ENCODE data around the gene CCNJ. TPM values are rescaled to one million over a fixed set of nuclear protein-coding genes. Genes with fewer than 3 reads are reported as not detected.

The CCNJ gene
- total RNA-seq, 5 donors from 2014 or later (not counting 1 experiment from before 2014, with no cell fraction given): 5.6 to 6.1 (median 5.9) TPM

GRCh38 chr10:96072674-96073073 lies 29.3 kb downstream of the CCNJ start:
- no peaks in the 10 kb centered on the region for H3K36me3 ChIP-seq (ENCODE audit: control insufficient read depth in 2 of 2, extremely low read depth in 1 of 2, insufficient read depth in 1 of 2, low read length in 1 of 2)
- Mint-ChIP-seq H3K9me3 (no peaks in the 10 kb centered on the region), H3K36me3 (peaks cover 20% of the 10 kb centered on the region), H3K4me1 (peaks cover 0 to 10% (median 8%) of the 10 kb centered on the region in 3 donors), H3K27ac (no peak overlapping the region), H3K4me3 (no peak overlapping the region), H3K27me3 (no peaks in the 10 kb centered on the region)
- DNase-seq (no peak), ATAC-seq (replicated peaks in 1 of 4) (no peak)
- H3K27me3 ChIP-seq (replicated peaks in 1 of 2; ENCODE audit: control insufficient read depth in 2 of 2, extremely low read depth in 1 of 2, insufficient read depth in 2 of 2, low read length in 1 of 2): no peaks in the 10 kb centered on the region
- ChIA-PET CTCF (interaction anchor here in 1 of 2 donors (1.0 kb wide), 1 partner anchor 56 kb away, joined by 3 read pairs; no protein-coding TSS in a partner anchor), POLR2A (no interaction called here)
- H3K27ac ChIP-seq (ENCODE audit: low read length): no peak overlapping the region
- H3K4me3 ChIP-seq (ENCODE audit: control insufficient read depth in 1 of 2, extremely low read depth in 1 of 2, low read length in 1 of 2): no peak overlapping the region
- WGBS (ENCODE audit: insufficient coverage): no CpG with 5 or more reads among the region's 2 CpGs
- H3K4me1 ChIP-seq (ENCODE audit: control insufficient read depth in 1 of 2, extremely low read depth in 1 of 2, insufficient read depth in 2 of 2, low read length in 2 of 2): no peaks in the 10 kb centered on the region
- H3K9me3 ChIP-seq: no peaks in the 10 kb centered on the region

- Mint-ChIP-seq H3K4me1 (peaks cover 0 to 10% (median 8%) of the 10 kb centered on the region in 3 donors), H3K27me3 (no peaks in the 10 kb centered on the region), H3K4me3 (no peak overlapping the region), H3K9me3 (no peaks in the 10 kb centered on the region), H3K36me3 (peaks cover 25% of the 10 kb centered on the region), H3K27ac (no peak overlapping the region)
- no peak overlapping the region for H3K4me3 ChIP-seq (ENCODE audit: control insufficient read depth in 1 of 2, extremely low read depth in 1 of 2, low read length in 1 of 2)
- peak in 3 of 4 experiments; percentile 49 to 68 (median 55) for ATAC-seq (replicated peaks in 1 of 4)
- ChIA-PET CTCF (interaction anchor here in 1 of 2 donors (0.6 kb wide), 1 partner anchor 296 kb away, joined by 4 read pairs; no protein-coding TSS in a partner anchor), POLR2A (no interaction called here)
- H3K27me3 ChIP-seq (replicated peaks in 1 of 2; ENCODE audit: control insufficient read depth in 2 of 2, extremely low read depth in 1 of 2, insufficient read depth in 2 of 2, low read length in 1 of 2): no peaks in the 10 kb centered on the region
- H3K27ac ChIP-seq (ENCODE audit: low read length): no peak overlapping the region
- H3K36me3 ChIP-seq (ENCODE audit: control insufficient read depth in 2 of 2, extremely low read depth in 1 of 2, insufficient read depth in 1 of 2, low read length in 1 of 2): no peaks in the 10 kb centered on the region
- no peaks in the 10 kb centered on the region for H3K9me3 ChIP-seq
- no peak for DNase-seq
- WGBS (ENCODE audit: insufficient coverage): no CpG with 5 or more reads among the region's 1 CpG
- H3K4me1 ChIP-seq (ENCODE audit: control insufficient read depth in 1 of 2, extremely low read depth in 1 of 2, insufficient read depth in 2 of 2, low read length in 2 of 2): no peaks in the 10 kb centered on the region
Observed at GRCh38 chr10:96073722-96074121, 30.3 kb downstream of the CCNJ start.

GRCh38 chr10:96074776-96075175 lies 31.4 kb downstream of the CCNJ start:
- WGBS (ENCODE audit: insufficient coverage): no CpG with 5 or more reads among the region's 3 CpGs
- no peak overlapping the region for H3K27ac Mint-ChIP-seq
- H3K4me3 Mint-ChIP-seq: no peak overlapping the region
- H3K9me3 Mint-ChIP-seq: no peaks in the 10 kb centered on the region
- CTCF ChIA-PET: interaction anchor here (0.6 to 1.2 kb wide), 2 partner anchors 58 to 91 kb away, joined by 3 to 4 read pairs; no protein-coding TSS in a partner anchor
- no peak for DNase-seq
- H3K36me3 Mint-ChIP-seq: peaks cover 29% of the 10 kb centered on the region
- Histone ChIP-seq H3K27me3 (replicated peaks in 1 of 2; ENCODE audit: control insufficient read depth in 2 of 2, extremely low read depth in 1 of 2, insufficient read depth in 2 of 2, low read length in 1 of 2) (no peaks in the 10 kb centered on the region), H3K9me3 (no peaks in the 10 kb centered on the region), H3K4me1 (ENCODE audit: control insufficient read depth in 1 of 2, extremely low read depth in 1 of 2, insufficient read depth in 2 of 2, low read length in 2 of 2) (no peaks in the 10 kb centered on the region), H3K27ac (ENCODE audit: low read length) (no peak overlapping the region), H3K4me3 (ENCODE audit: control insufficient read depth in 1 of 2, extremely low read depth in 1 of 2, low read length in 1 of 2) (no peak overlapping the region), H3K36me3 (ENCODE audit: control insufficient read depth in 2 of 2, extremely low read depth in 1 of 2, insufficient read depth in 1 of 2, low read length in 1 of 2) (no peaks in the 10 kb centered on the region)
- no peaks in the 10 kb centered on the region for H3K27me3 Mint-ChIP-seq
- POLR2A ChIA-PET: no interaction called here
- no peak for ATAC-seq (replicated peaks in 1 of 4)
- H3K4me1 Mint-ChIP-seq: peaks cover 0 to 10% (median 8%) of the 10 kb centered on the region in 3 donors

- Mint-ChIP-seq H3K27ac (no peak overlapping the region), H3K9me3 (no peaks in the 10 kb centered on the region), H3K36me3 (peaks cover 32% of the 10 kb centered on the region), H3K27me3 (no peaks in the 10 kb centered on the region), H3K4me3 (no peak overlapping the region), H3K4me1 (peaks cover 0 to 10% (median 8%) of the 10 kb centered on the region in 3 donors)
- CTCF ChIA-PET: interaction anchor here in 1 of 2 donors (1.2 kb wide), 1 partner anchor 59 kb away, joined by 4 read pairs; no protein-coding TSS in a partner anchor
- Histone ChIP-seq H3K9me3 (no peaks in the 10 kb centered on the region), H3K4me1 (ENCODE audit: control insufficient read depth in 1 of 2, extremely low read depth in 1 of 2, insufficient read depth in 2 of 2, low read length in 2 of 2) (no peaks in the 10 kb centered on the region), H3K27ac (ENCODE audit: low read length) (no peak overlapping the region), H3K36me3 (ENCODE audit: control insufficient read depth in 2 of 2, extremely low read depth in 1 of 2, insufficient read depth in 1 of 2, low read length in 1 of 2) (no peaks in the 10 kb centered on the region), H3K27me3 (replicated peaks in 1 of 2; ENCODE audit: control insufficient read depth in 2 of 2, extremely low read depth in 1 of 2, insufficient read depth in 2 of 2, low read length in 1 of 2) (no peaks in the 10 kb centered on the region), H3K4me3 (ENCODE audit: control insufficient read depth in 1 of 2, extremely low read depth in 1 of 2, low read length in 1 of 2) (no peak overlapping the region)
- DNase-seq: no peak
- ATAC-seq (replicated peaks in 1 of 4): no peak
- 90% methylated on average over 2 of the region's 2 CpGs for WGBS (ENCODE audit: insufficient coverage)
- POLR2A ChIA-PET: no interaction called here
Observed at GRCh38 chr10:96075977-96076376, 32.6 kb downstream of the CCNJ start.

- Histone ChIP-seq H3K27ac (ENCODE audit: low read length) (no peak overlapping the region), H3K36me3 (ENCODE audit: control insufficient read depth in 2 of 2, extremely low read depth in 1 of 2, insufficient read depth in 1 of 2, low read length in 1 of 2) (peaks cover 0 to 3% of the 10 kb centered on the region in 2 donors), H3K4me1 (ENCODE audit: control insufficient read depth in 1 of 2, extremely low read depth in 1 of 2, insufficient read depth in 2 of 2, low read length in 2 of 2) (no peaks in the 10 kb centered on the region), H3K27me3 (replicated peaks in 1 of 2; ENCODE audit: control insufficient read depth in 2 of 2, extremely low read depth in 1 of 2, insufficient read depth in 2 of 2, low read length in 1 of 2) (no peaks in the 10 kb centered on the region), H3K4me3 (ENCODE audit: control insufficient read depth in 1 of 2, extremely low read depth in 1 of 2, low read length in 1 of 2) (no peak overlapping the region), H3K9me3 (no peaks in the 10 kb centered on the region)
- ATAC-seq (replicated peaks in 1 of 4) (no peak), DNase-seq (no peak)
- no peak overlapping the region for H3K4me3 Mint-ChIP-seq
- H3K27ac Mint-ChIP-seq: no peak overlapping the region
- H3K27me3 Mint-ChIP-seq: no peaks in the 10 kb centered on the region
- no peaks in the 10 kb centered on the region for H3K9me3 Mint-ChIP-seq
- peaks cover 0 to 10% (median 8%) of the 10 kb centered on the region in 3 donors for H3K4me1 Mint-ChIP-seq
- WGBS (ENCODE audit: insufficient coverage): no CpG with 5 or more reads among the region's 3 CpGs
- peaks cover 36% of the 10 kb centered on the region for H3K36me3 Mint-ChIP-seq
- ChIA-PET CTCF (no interaction called here), POLR2A (interaction anchor here in 1 of 2 donors (0.6 kb wide), 1 partner anchor 91 kb away, joined by 4 read pairs; no protein-coding TSS in a partner anchor)
Observed at GRCh38 chr10:96077156-96077555, 33.8 kb downstream of the CCNJ start.

- DNase-seq (no peak), ATAC-seq (replicated peaks in 1 of 4) (no peak)
- H3K9me3 ChIP-seq: no peaks in the 10 kb centered on the region
- Mint-ChIP-seq H3K36me3 (peaks cover 50% of the 10 kb centered on the region), H3K9me3 (no peaks in the 10 kb centered on the region), H3K27me3 (no peaks in the 10 kb centered on the region), H3K27ac (no peak overlapping the region), H3K4me1 (no peaks in the 10 kb centered on the region), H3K4me3 (no peak overlapping the region)
- no peak overlapping the region for H3K4me3 ChIP-seq (ENCODE audit: control insufficient read depth in 1 of 2, extremely low read depth in 1 of 2, low read length in 1 of 2)
- no peak overlapping the region for H3K27ac ChIP-seq (ENCODE audit: low read length)
- no peaks in the 10 kb centered on the region for H3K27me3 ChIP-seq (replicated peaks in 1 of 2; ENCODE audit: control insufficient read depth in 2 of 2, extremely low read depth in 1 of 2, insufficient read depth in 2 of 2, low read length in 1 of 2)
- ChIA-PET POLR2A (no interaction called here), CTCF (no interaction called here)
- H3K4me1 ChIP-seq (ENCODE audit: control insufficient read depth in 1 of 2, extremely low read depth in 1 of 2, insufficient read depth in 2 of 2, low read length in 2 of 2): no peaks in the 10 kb centered on the region
- no CpG with 5 or more reads among the region's 2 CpGs for WGBS (ENCODE audit: insufficient coverage)
- peaks cover 0 to 3% of the 10 kb centered on the region in 2 donors for H3K36me3 ChIP-seq (ENCODE audit: control insufficient read depth in 2 of 2, extremely low read depth in 1 of 2, insufficient read depth in 1 of 2, low read length in 1 of 2)
Observed at GRCh38 chr10:96082153-96082552, 38.8 kb downstream of the CCNJ start.

- H3K4me1 ChIP-seq (ENCODE audit: control insufficient read depth in 1 of 2, extremely low read depth in 1 of 2, insufficient read depth in 2 of 2, low read length in 2 of 2): no peaks in the 10 kb centered on the region
- ChIA-PET CTCF (no interaction called here), POLR2A (no interaction called here)
- no peaks in the 10 kb centered on the region for H3K27me3 ChIP-seq (replicated peaks in 1 of 2; ENCODE audit: control insufficient read depth in 2 of 2, extremely low read depth in 1 of 2, insufficient read depth in 2 of 2, low read length in 1 of 2)
- peaks cover 0 to 3% of the 10 kb centered on the region in 2 donors for H3K36me3 ChIP-seq (ENCODE audit: control insufficient read depth in 2 of 2, extremely low read depth in 1 of 2, insufficient read depth in 1 of 2, low read length in 1 of 2)
- peaks cover 50% of the 10 kb centered on the region for H3K36me3 Mint-ChIP-seq
- no CpG with 5 or more reads among the region's 1 CpG for WGBS (ENCODE audit: insufficient coverage)
- no peaks in the 10 kb centered on the region for H3K9me3 Mint-ChIP-seq
- DNase-seq: no peak
- H3K9me3 ChIP-seq: no peaks in the 10 kb centered on the region
- no peak overlapping the region for H3K4me3 ChIP-seq (ENCODE audit: control insufficient read depth in 1 of 2, extremely low read depth in 1 of 2, low read length in 1 of 2)
- H3K27ac Mint-ChIP-seq: no peak overlapping the region
- no peak overlapping the region for H3K4me3 Mint-ChIP-seq
- H3K27ac ChIP-seq (ENCODE audit: low read length): no peak overlapping the region
- no peak for ATAC-seq (replicated peaks in 1 of 4)
- H3K4me1 Mint-ChIP-seq: no peaks in the 10 kb centered on the region
- H3K27me3 Mint-ChIP-seq: no peaks in the 10 kb centered on the region
Observed at GRCh38 chr10:96082748-96083147, 39.4 kb downstream of the CCNJ start.

Measured in T-cell (primary cell).